Measurements from ENCODE around the gene HMMR.
"Not testable (repeated sequence)": the region's sequence is repeated elsewhere in the genome, so short reads cannot be mapped to it uniquely, and the experiment has no call there.

Gene HMMR, protein sequence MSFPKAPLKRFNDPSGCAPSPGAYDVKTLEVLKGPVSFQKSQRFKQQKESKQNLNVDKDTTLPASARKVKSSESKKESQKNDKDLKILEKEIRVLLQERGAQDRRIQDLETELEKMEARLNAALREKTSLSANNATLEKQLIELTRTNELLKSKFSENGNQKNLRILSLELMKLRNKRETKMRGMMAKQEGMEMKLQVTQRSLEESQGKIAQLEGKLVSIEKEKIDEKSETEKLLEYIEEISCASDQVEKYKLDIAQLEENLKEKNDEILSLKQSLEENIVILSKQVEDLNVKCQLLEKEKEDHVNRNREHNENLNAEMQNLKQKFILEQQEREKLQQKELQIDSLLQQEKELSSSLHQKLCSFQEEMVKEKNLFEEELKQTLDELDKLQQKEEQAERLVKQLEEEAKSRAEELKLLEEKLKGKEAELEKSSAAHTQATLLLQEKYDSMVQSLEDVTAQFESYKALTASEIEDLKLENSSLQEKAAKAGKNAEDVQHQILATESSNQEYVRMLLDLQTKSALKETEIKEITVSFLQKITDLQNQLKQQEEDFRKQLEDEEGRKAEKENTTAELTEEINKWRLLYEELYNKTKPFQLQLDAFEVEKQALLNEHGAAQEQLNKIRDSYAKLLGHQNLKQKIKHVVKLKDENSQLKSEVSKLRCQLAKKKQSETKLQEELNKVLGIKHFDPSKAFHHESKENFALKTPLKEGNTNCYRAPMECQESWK

DNA sequence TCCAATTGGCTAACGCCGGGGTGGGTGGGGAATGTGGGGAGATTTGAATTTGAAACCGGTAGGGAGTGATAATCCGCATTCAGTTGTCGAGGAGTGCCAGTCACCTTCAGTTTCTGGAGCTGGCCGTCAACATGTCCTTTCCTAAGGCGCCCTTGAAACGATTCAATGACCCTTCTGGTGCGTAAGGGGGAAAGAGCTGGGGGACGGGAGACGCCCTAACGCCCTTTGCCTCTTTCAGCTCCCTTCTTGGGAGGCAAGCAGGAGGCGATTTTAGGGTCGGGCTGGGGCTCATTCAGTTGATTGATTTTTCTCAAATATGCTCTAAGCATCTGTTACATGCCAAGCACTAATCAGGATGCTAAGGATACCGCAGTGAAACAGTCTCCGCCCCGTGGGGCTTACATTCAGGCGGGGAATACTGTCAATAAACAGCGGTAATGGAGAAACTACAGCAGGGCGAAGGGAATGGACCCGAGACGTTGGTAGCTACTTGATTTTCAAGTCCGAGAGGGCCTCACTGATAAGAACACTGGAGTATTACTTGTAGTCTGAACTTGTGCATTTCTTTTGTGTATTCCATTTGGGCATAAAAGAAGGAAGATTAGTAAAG is at the start of gene HMMR:
Gene HMMR (plus strand): TSS at position 71 of the 610 bp plus-strand sequence. CDS start 61 bp downstream, at position 132.
- DNase-seq, result no peak

DNA sequence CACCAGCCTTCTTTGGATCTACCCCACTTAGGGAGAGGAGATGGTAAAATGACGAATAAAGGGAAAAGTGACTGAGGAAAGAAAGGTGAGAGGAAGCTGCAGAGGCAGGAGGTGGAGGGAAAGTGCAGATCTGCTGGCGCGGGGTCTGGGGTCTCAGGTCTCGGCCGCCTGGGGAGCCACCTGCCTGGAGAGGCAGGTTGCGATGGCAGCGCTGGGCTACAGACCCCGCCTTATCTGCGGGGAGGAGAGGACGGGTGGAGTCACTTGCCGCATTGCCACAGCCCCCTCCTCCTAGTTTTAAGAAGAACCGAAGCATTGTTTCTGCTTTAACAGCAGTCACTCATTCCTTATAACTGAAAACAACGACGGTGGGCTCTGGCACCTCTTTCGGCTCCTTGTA is 44.8 kb upstream of the HMMR start:
- not testable (repeated sequence) for DNase-seq

DNA sequence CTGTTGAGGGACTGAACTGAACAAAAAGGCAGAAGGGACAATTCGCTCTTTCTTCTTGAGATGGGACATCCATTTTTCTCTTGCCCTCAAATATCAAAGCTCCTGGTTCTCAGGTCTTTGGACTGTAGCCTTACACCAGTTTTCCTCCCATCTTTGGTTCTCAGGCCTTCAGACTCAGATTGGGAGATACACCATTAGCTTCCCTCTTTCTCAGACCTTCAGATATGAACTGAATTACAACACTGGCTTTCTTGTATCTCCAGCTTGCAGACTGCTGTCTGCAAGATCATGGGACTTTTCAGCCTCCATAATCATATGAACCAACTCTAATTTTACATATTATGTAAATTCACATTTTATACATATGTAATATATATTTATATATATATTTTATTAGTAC is 35.6 kb upstream of the HMMR start:
- DNase-seq, result no peak

DNA sequence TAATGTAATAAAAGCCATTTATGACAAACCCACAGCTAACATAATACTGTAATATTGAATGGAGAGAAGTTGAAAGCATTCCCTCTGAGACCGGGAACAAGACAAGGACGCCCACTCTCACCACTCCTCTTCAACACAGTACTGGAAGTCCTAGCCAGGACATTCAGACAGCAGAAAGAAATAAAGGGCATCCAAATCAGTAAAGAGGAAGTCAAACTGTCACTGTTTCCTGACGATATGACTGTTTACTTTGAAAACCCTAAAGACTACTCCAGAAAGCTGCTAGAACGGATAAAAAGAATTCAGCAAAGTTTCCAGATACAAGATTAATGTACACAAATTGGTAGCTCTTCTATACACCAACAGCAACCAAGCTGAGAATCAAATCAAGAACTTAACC is 34.3 kb upstream of the HMMR start:
- DNase-seq, result not testable (repeated sequence)

DNA sequence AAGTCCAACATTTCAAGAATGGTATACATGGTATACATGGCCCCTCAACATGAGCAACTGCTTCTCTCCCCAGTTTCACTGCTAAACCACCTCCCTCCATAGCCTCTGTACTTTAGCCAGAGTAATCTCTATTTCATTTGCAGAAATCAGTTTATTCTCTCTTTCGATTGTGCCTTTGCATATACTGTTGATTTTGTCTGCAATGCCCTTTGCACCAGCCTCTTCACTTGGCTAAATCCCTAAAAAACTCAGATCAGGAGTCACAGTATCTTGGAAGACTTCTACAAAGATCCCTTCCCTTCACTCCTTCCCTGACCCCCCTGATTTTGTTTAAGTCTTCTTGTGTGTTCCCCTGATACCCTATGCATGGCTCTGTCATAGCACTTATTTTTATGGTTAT is 27.9 kb upstream of the HMMR start:
- no peak for DNase-seq

DNA sequence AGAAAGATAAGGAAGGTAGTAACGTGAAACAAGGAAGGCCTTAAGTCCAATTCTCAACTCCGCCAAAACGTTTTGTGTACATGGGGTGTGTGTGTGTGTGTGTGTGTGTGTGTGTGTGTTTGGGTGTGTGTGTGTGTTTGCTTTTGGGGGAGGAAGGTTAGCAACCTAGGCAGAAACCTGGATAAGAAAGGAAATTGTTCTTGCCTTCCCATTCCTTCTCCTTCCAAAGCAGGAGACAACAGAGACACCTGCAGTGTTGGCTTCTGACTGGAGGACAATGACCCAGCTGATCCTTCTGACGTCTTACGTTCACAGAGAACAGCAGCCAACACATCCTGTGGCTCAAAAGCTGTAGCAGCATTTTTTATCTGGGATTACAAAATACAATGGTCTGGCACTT is 27.2 kb upstream of the HMMR start:
- DNase-seq, result no peak

DNA sequence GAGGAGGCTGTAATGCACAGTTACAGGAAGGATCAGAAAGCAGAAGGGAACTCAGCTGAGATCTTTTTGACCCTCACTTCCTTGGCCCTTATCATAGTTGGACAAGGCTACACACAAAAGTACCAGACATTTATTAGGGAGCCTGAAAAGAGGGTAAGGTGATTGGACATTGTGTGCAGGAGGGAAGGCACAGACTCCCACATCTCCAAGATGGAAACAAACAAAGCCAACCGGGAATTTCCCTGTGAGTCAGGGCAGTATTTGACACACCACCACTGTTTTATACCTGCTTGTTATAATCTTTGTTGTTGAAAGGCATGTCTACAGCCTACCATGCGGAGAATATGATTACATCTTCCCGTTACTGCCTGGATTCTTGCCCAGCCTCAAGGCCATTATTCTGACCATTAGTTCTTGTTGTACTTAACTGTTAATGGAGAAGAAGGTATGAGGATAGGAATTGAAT is 26.0 kb upstream of the HMMR start:
- DNase-seq, result no peak

DNA sequence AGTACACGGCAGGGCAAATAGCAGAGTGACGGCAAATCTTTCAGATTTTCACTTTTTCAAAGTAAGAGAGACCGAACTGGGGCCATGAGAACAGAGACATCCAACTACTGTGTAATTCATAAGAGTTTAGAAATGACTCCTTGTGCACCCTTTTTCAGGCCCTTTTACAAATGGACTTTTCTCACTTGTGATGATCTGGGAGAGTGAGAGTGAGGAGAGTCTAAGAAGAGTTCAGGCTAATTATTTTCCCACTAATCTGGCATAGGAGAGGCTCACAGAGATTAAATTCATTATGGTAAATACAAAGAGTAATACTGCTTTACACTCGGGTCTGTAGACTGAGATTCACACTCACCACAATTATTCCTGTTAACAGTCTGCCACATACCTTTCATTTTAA is 23.9 kb upstream of the HMMR start:
- DNase-seq, result no peak

DNA sequence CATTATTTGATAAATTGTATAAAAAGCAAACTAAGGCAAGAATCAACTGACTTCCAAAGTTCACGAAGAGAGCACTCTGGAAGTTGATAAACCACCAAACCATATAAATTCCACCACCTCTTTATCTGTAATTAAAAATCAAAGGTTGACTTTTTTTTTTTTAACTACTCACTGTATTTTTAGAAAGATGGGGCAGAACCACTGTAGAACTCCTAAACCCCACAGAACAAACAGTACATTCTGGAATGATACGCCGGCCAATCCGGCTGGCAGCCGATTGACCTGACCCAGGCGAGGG is 23.5 kb upstream of the HMMR start:
- no peak for DNase-seq

DNA sequence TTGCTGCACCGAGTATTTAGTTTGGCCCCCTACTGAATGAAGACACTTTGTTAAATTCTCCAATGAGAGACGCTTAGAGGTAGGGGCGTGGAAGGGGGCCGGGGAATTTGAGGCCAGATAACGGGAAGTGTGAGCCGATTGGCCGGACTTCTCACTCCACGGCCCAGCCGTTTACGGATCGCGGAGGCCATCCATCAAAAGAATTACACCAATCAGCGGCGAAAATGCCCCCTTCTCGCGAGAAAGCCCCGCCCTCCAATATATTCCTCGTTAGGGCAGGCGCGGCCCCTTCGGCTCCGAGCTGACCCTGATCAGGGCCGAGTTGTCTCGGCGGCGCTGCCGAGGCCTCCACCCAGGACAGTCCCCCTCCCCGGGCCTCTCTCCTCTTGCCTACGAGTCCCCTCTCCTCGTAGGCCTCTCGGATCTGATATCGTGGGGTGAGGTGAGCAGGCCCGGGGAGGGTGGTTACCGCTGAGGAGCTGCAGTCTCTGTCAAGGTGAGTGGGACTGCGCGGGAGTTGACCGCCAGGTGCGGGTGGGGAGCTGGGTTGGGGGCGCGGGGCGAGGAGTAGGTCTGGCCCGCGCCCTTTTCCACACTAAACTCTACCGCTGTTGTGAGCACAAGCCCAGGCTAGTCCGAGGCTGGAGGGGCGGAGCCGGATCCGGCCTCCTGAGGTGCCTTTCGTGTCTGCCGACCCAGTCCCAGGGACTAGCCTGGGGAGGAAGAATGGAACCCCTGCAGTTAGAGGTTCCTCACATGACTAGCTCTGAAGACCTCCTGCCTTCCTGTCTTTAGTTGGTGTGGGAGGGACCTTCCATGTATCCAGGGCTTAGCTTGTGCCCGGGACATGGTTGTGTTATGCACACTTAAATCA is 22.9 kb upstream of the HMMR start, which contains the start of gene CCNG1:
Gene CCNG1 (plus strand): TSS at position 287 of the 874 bp plus-strand sequence. CDS start 1,662 bp downstream, outside the sequence.
- peak; percentile 93 for DNase-seq

DNA sequence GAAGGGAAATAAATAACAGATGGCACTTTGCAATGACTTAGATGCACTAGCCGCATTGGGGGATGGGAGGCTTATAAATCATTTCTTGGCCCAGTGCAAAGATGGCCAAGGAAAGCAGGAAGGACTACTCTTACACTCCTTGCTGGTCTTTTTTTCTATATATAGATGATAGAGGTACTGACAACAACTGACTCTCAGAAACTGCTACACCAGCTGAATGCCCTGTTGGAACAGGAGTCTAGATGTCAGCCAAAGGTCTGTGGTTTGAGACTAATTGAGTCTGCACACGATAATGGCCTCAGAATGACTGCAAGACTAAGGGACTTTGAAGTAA is 21.4 kb upstream of the HMMR start:
- DNase-seq, result no peak

DNA sequence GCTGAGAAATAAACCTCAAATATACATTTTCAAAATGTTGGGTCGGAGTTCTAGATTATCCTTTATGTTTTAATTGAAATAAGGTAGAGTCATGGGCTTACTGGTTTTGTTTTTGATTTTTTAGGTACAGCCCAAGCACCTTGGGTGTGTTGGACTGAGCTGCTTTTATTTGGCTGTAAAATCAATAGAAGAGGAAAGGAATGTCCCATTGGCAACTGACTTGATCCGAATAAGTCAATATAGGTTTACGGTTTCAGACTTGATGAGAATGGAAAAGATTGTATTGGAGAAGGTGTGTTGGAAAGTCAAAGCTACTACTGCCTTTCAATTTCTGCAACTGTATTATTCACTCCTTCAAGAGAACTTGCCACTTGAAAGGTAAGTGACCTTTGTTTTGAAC is 19.5 kb upstream of the HMMR start:
- DNase-seq, result no peak

DNA sequence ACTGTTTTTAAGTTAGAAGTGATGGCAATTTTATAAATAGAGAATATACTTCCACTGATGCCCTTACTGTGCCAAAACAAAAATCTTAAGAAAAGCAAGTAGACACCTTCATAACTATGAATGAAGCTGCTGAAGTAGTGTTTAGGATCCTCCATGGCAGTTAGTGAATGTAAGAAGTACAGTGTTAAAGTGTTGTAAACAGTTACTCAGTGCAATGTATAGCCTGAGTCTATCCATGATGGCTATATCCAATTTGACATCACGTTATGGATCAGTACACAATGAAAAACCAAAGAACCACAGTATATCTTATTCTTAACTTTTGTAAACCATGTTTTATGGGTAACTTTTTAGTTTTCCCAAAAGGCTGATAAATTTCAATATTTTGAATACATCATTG is 15.9 kb upstream of the HMMR start:
- no peak for DNase-seq

DNA sequence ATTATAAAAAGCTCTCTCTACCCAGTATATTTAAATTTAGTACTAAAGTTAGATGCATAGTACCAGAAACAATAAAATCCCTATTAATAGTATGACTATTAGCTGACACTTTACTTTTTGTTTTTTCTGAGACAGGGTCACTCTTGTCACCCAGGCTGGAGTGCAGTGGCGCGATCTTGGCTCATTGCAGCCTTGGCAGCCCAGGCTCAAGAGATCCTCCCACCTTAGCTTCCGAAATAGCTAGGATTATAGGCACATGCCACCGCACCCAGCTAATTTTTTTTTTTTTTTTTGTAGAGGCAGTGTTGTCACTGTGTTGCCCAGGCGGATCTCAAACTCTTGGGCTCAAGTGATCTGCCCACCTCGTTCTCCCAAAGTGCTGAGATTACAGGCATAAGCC is 15.1 kb upstream of the HMMR start:
- DNase-seq, result no peak

DNA sequence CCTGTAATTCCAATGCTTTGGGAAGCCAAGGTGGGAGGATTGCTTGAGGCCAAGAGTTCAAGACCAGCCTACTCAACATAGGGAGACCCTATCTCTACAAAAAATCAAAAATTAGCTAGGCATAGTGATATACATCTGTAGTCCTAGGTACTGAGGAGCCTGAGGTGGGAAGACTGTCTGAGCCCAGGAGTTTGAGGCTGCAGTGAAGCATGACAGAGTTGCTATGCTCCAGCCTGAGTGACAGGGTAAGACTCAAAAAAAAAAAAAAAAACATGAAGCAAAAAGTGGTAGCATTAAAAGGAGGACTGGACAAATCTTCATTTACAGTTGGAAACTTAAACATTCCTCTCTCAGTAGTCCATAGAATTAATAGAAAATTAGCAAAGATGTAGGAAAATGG is 13.2 kb upstream of the HMMR start:
- no peak for DNase-seq

DNA sequence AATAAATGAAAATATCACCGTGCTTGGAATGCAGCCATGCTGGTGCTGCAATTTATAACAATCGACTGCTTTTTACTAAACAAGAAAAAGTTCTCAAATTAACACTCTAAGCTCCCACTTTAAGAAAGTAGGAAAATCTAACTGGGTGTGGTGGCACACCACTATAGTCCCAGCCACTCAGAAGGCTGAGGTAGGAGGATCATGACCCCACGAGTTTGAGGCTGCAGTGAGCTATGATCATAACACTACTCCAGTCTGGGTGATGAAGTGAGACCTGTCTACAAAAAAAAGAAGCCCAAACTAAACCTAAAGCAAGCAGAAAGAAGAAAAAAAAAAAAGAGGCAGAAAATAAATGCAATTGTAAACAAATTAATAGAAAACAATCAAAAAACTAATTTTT is 12.6 kb upstream of the HMMR start:
- DNase-seq, result no peak

DNA sequence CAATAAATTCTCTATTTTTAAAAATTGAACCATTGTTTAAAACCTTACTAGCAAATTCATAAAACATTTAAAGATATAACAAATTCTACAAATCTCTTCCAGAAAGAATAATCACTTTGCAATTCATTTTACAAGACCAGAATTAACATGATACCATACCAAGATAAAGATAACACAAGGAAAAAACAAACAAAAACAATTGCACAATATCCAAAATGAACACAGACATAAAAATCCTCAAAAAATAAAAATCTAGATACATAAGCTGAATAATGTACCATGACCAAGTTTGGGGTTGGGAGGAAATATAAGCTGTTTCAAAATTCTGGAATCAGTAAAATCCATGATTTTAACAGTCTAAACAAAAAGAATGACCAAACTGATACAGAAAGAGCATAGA is 11.9 kb upstream of the HMMR start:
- DNase-seq, result no peak

DNA sequence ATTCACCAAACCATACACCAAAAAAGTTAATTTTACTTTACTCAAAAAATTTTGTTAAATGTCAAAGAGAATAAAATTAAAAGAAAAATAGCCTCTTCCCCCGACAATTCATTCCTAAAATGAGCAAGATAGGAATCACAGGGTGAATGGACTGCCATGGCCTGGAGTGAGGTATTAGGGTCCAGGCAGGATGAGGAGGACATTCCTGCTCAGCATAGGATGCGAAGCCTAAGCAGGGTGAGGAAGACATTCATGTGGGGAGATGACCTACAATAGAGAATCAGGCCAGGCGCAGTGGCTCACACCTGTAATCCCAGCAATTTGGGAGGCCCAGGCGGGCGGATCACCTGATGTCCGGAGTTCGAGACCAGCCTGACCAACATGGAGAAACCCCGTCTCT is 8.9 kb upstream of the HMMR start:
- no peak for DNase-seq

DNA sequence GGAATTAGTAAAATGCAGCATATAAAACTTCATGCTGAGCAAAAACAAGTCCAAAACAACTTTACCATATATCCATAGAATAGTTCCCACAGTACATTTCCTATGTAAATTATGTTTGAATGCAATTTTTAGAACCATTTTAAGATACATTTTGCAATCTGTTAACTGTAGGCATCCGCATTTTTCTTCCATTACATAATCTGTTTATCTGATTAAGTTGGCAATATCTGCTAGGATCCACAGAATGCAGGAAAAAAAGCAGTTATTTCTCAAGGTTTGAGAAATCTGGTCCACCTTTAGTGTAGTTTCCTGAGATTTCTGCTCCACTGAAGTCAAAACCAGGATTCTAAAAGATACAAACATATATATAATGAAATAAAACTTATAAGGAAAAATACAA is 6.7 kb upstream of the HMMR start:
- no peak for DNase-seq

DNA sequence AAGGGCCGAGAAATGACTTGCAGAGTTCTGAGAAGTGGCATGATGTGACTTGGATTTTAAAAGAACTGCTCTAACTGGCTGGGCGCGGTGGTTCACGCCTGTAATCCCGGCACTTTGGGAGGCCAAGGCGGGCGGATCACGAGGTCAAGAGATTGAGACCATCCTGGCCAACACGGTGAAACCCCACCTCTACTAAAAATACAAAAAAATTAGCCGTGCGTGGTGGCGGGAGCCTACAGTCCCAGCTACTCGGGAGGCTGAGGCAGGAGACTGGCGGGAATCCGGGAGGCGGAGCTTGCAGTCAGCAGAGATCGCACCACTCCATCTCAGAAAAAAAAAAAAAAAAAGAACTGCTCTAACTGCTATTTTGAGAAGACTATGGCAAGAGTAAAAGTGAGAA is 5.0 kb upstream of the HMMR start:
- DNase-seq, result not testable (repeated sequence)

DNA sequence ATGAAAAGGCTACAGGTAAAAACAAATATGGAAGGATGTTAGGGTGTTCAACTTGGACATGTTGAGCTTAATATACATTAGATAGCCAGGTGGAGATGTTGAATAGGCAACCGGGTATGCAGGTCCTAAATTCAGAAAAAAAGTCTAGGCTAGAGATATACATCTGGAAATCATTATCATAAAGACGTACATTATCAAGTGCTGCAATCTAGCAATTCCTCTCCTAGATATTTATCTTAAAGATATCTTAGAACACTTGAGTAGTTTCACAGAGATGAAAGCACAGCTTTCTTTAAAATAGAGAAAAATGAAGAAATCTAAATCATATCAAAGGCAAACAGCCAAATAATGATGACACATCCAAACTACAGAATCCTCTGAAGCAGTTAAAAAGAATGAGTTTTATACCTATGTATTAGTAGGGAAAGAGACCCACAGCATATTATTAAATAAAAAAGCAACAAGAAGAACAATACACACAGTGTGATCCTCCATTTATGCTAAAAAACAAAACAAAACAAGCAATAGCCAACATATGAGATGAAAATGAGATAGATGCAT is 4.3 kb upstream of the HMMR start:
- DNase-seq, result no peak

DNA sequence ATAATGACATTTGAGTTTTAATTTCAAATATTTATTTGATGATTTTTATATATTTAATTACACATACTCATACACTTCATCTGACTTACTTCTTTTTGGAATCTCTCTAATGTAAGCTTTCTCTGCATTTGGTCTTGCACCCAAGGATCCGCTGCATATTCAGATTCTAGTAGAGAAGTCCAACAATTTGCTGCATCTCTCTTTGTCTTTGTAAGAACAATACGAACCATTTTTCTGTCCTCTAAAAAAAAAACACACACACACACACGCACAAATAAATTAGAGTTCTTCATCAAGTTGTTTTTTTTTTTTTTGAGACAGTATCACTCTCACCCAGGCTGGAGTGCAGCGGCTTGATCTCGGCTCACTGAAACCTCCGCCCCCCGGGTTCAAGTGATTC is 3.6 kb upstream of the HMMR start:
- DNase-seq, result no peak

Measured in CD4-positive, alpha-beta T cell treated with Interleukin-21 for 1 hour (primary cell).